Esophagus squamous epithelium (tissue), 5 donors: ENCODE data around the gene ZDHHC17. TPM values are rescaled to one million over a fixed set of nuclear protein-coding genes. Genes with fewer than 3 reads are reported as not detected.
A peak's percentile ranks its signal among the peaks of the same experiment; 100 is the strongest.

ENCODE experiments used
- DNase-seq: peaks from one replicate; lab custom pipeline; 2025; lab: John Stamatoyannopoulos, UW
- H3K27ac ChIP-seq, 4 donors: fragments of 200-600 bp; sonication (generic); one replicate each; pipeline ENCODE4 v1.5.1; 2016 to 2019; ENCODE audit warnings: mild to moderate bottlenecking in 1 of 4
- H3K27me3 ChIP-seq, 4 donors: fragments of 200-600 bp; sonication (generic); 1 replicate in 3 of 4; 2 replicates in 1 of 4; pipeline versions ENCODE4 v1.5.1 to v1.6.0; 2017 to 2021; ENCODE audit warnings: antibody characterized with exemption in 1 of 4
- H3K36me3 ChIP-seq, 3 donors: fragments of 200-600 bp; sonication (generic); one replicate each; pipeline ENCODE4 v1.5.1; 2016 to 2019
- H3K4me1 ChIP-seq, 3 donors: fragments of 200-600 bp; sonication (generic); one replicate each; pipeline ENCODE4 v1.5.1; 2017 to 2019
- H3K4me3 ChIP-seq, 4 donors: fragments of 200-600 bp; sonication (generic); 1 replicate in 3 of 4; 2 replicates in 1 of 4; pipeline ENCODE4 v1.5.1; 2016 to 2019; ENCODE audit warnings: mild to moderate bottlenecking in 2 of 4, moderate library complexity in 1 of 4
- H3K9me3 ChIP-seq, 3 donors: fragments of 200-600 bp; sonication (generic); one replicate each; pipeline ENCODE4 v1.5.1; 2016 to 2019
- POLR2A ChIP-seq, 4 donors: fragments of 450-650 bp; IDR thresholded peaks; one replicate each; pipeline ENCODE4 v1.6.1; 2017; ENCODE audit warnings: antibody characterized with exemption in 4 of 4, mild to moderate bottlenecking in 4 of 4, moderate library complexity in 3 of 4
- WGBS, 2 donors: methylation state at CpG; one replicate each; pipeline ENCODE4 v1.1.5; 2018; 5-methylcytosine and 5-hydroxymethylcytosine counted together
- intact Hi-C: fragments of 100-400 bp; cut with DNase I; formaldehyde crosslinking; loops from one replicate; pipeline ENCODE4 v1.15.0; 2022
- total RNA-seq, 4 donors: library from RNA; depleted of rRNA; stranded (reverse); fragments of >200 nt; gene quantifications; one replicate each; pipeline ENCODE4 v1.1.0, GENCODE V29; 2016
- TF ChIP-seq, protein P1 (sequence below), 6 experiments: fragments of 450-650 bp in 4 of 6; fragments of 200-600 bp in 2 of 6; sonication (generic) in 2 of 6; IDR thresholded peaks; one replicate each; pipeline ENCODE4 v1.5.1; 2016 to 2019; ENCODE audit warnings: antibody characterized with exemption in 6 of 6, mild to moderate bottlenecking in 4 of 6, moderate library complexity in 4 of 6
- donor health status: DM: yes; HTN: yes; CAD: no.

Gene ZDHHC17
- total RNA-seq, 4 donors from 2014 or later = 6.7 to 26.7 (median 11.7) TPM

DNA sequence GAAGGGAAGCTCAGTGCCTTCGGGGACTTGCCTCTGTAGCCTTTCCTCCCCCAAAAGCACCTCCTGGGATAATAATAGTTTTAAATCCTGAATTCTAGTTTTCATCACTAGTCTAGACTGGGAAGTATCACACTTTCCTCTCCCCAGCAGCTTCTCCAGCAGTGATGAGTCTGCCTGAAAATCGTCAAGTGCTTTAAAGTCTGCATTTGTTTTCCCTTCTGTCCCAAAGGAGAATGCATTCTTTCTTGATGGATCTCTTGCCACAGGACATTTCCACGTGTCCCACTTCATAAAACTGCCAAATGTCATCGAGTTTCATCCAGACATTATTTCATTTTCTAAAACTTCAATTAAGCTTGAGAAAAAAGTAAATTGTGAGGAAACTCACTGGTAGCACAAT lies 99.9 kb downstream of the ZDHHC17 start:
- H3K4me3 ChIP-seq = no peak overlapping the region
- peaks cover 6 to 47% (median 9%) of the 10 kb centered on the region in 3 donors for H3K36me3 ChIP-seq
- H3K4me1 ChIP-seq = peaks cover 0 to 34% (median 0%) of the 10 kb centered on the region in 3 donors
- WGBS, 2 donors = 44 to 52% methylated on average over 4 of the region's 4 CpGs
- H3K9me3 ChIP-seq = no peaks in the 10 kb centered on the region
- no peak for TF ChIP-seq POLR2A (IDR thresholded peaks at IDR 0.05)
- TF ChIP-seq, protein P1, sequence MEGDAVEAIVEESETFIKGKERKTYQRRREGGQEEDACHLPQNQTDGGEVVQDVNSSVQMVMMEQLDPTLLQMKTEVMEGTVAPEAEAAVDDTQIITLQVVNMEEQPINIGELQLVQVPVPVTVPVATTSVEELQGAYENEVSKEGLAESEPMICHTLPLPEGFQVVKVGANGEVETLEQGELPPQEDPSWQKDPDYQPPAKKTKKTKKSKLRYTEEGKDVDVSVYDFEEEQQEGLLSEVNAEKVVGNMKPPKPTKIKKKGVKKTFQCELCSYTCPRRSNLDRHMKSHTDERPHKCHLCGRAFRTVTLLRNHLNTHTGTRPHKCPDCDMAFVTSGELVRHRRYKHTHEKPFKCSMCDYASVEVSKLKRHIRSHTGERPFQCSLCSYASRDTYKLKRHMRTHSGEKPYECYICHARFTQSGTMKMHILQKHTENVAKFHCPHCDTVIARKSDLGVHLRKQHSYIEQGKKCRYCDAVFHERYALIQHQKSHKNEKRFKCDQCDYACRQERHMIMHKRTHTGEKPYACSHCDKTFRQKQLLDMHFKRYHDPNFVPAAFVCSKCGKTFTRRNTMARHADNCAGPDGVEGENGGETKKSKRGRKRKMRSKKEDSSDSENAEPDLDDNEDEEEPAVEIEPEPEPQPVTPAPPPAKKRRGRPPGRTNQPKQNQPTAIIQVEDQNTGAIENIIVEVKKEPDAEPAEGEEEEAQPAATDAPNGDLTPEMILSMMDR (IDR thresholded peaks at IDR 0.05) = no peak
- intact Hi-C loops = no loop called here
- H3K27ac ChIP-seq = peak overlapping the region in 2 of 4 donors; percentile 31 to 67
- no peak for DNase-seq
- no peaks in the 10 kb centered on the region for H3K27me3 ChIP-seq

DNA sequence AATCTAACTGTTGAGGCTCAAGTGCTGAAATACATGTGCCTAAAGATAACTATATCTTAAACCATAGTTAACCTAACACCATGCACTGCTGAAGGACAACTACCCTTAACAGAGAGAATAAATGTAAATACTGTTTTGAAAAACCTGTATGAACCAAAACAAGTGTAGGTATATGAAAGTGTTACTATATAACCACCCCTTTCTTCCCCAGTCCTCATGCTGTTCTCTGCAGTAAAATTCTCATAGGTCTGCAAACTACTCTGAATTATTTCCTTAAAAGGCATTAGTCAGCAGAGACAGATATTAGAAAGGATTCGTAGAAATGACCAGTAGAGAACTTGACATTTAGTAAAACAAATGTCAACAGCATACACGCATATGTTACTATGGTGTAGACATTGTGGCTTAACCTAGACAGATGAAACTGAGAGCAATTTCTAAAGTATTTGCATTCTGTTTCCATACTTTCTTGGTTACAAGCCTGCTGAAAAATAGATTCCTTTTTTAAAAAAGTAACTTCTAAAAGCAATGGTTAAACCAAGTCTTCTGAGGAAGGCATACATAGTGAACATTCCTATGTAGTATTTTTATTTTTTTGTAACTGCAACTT lies 101.0 kb downstream of the ZDHHC17 start:
- no peak for TF ChIP-seq POLR2A (IDR thresholded peaks at IDR 0.05)
- TF ChIP-seq, protein P1 (IDR thresholded peaks at IDR 0.05) = no peak
- Histone ChIP-seq H3K36me3 (peaks cover 0 to 36% (median 5%) of the 10 kb centered on the region in 3 donors), H3K27ac (peak overlapping the region in 1 of 4 donors; percentile 40), H3K4me1 (peaks cover 0 to 38% (median 0%) of the 10 kb centered on the region in 3 donors), H3K4me3 (no peak overlapping the region), H3K9me3 (no peaks in the 10 kb centered on the region), H3K27me3 (no peaks in the 10 kb centered on the region)
- 72 to 77% methylated on average over 2 of the region's 2 CpGs for WGBS, 2 donors
- DNase-seq = no peak
- intact Hi-C loops = no loop called here

DNA sequence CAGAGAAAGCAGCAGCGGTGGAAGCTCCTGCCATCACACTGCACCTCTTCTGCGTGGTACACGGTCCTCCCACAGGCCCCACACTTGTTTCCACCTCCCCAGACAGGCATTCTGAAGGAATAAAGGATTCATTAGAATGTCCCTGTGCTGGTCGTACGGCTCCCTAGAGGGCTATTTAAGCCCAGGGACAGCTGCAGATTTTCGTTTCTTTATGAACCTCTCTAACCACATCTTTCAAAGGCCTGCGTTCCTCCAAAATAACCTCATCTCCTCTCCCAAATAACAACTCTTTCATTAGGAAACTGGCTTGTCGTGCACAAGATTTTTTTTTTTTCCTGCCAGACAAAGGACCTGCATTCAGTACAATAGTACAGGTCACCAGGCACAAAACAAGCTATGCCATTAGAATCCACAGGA lies 102.2 kb downstream of the ZDHHC17 start:
- intact Hi-C loops = no loop called here
- Histone ChIP-seq H3K4me1 (peaks cover 0 to 50% (median 6%) of the 10 kb centered on the region in 3 donors), H3K36me3 (peaks cover 0 to 24% (median 0%) of the 10 kb centered on the region in 3 donors), H3K9me3 (no peaks in the 10 kb centered on the region), H3K27ac (peak overlapping the region in 3 of 4 donors; percentile 23 to 58 (median 40)), H3K27me3 (no peaks in the 10 kb centered on the region), H3K4me3 (no peak overlapping the region)
- DNase-seq = no peak
- WGBS, 2 donors = 60 to 70% methylated on average over 7 to 8 of the region's 8 CpGs
- TF ChIP-seq POLR2A (IDR thresholded peaks at IDR 0.05) = no peak
- TF ChIP-seq, protein P1 (IDR thresholded peaks at IDR 0.05) = no peak

DNA sequence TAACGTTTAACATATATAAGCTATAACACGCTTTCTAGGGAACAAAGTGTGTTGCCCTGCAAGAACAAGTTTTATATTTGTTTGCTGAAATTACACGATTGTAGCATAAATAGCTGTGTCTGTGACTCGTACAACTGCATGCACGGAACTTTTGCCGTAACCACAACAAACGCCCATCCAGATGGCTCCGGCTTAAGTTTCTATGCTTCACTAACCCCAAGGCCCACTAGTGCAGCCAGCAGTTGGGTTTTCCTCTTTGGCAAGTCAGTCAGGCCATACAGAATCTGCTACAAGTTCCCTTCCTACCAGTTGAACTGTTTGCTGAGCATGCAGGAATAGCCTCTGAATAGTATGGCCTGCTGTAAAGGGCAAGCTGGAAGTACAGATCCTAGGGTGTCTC lies 102.8 kb downstream of the ZDHHC17 start:
- DNase-seq = no peak
- H3K9me3 ChIP-seq = no peaks in the 10 kb centered on the region
- no peaks in the 10 kb centered on the region for H3K27me3 ChIP-seq
- WGBS, 2 donors = 46 to 61% methylated on average over 8 of the region's 8 CpGs
- peak overlapping the region in 1 of 4 donors; percentile 11 for H3K4me3 ChIP-seq
- H3K4me1 ChIP-seq = peaks cover 2 to 56% (median 8%) of the 10 kb centered on the region in 3 donors
- no peak for TF ChIP-seq POLR2A (IDR thresholded peaks at IDR 0.05)
- TF ChIP-seq, protein P1 (IDR thresholded peaks at IDR 0.05) = no peak
- intact Hi-C loops = no loop called here
- H3K27ac ChIP-seq = peak overlapping the region in 3 of 4 donors; percentile 23 to 58 (median 40)
- H3K36me3 ChIP-seq = peaks cover 0 to 19% (median 0%) of the 10 kb centered on the region in 3 donors

DNA sequence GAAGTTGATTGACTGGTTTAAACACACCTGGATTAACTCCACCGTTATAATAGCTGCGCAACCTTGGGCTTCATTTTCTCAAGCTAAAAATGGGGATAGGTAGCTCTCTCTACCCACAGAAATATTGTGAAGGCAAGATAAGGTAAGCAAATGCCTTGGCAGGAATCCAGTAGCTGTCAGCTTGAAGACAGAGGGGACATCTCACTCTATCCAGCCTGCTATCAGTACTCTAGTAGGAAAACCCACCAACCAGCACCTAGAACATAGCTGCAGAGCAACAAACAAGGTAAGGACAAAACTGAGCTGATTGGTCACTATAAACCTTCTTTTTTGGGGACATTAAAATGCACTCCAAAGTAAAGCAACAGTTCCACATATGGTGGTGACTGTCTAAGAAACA lies 107.2 kb downstream of the ZDHHC17 start:
- no peak for TF ChIP-seq POLR2A (IDR thresholded peaks at IDR 0.05)
- TF ChIP-seq, protein P1 (IDR thresholded peaks at IDR 0.05) = no peak
- Histone ChIP-seq H3K4me3 (no peak overlapping the region), H3K36me3 (no peaks in the 10 kb centered on the region), H3K27me3 (no peaks in the 10 kb centered on the region), H3K4me1 (peaks cover 14 to 76% (median 38%) of the 10 kb centered on the region in 3 donors), H3K9me3 (no peaks in the 10 kb centered on the region), H3K27ac (peak overlapping the region in 1 of 4 donors; percentile 66)
- 54 to 63% methylated on average over 2 of the region's 2 CpGs for WGBS, 2 donors
- DNase-seq = no peak
- intact Hi-C loops = no loop called here
